Activated CD8-positive, alpha-beta memory T cell treated with anti-CD3 and anti-CD28 coated beads for 1 hour (primary cell): ENCODE results near the gene MED12L.

Source experiments
- DNase-seq, 2 donors: peaks; one replicate each; pipeline ENCODE4 v3.0.0-alpha.2; 2020; ENCODE audit warnings: low read depth in 1 of 2; ENCODE audit errors: extremely low read depth in 1 of 2

The MED12L gene

DNA sequence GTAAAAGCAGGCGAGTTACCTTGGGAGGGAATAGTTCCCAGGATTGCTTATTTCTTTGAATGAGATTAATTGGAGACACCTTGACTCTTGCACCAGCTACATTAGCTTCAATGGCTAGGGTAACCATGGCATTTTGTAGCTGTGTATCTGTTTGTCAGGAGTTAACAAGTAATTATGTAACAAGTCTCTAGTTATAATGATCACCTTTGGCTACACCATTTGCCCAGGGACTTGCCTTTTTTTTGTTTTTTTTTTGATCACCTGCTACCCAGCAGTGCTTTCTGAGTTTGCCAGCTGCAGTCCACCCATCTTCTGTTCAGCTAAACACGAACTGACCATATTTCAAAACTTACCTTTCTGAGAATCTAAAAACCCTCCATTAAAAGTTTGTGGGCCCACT lies 2.2 kb downstream of the MED12L start:
- DNase-seq: no peak

GRCh38 chr3:151091685-151092345 lies 6.4 kb downstream of the MED12L start:
- no peak for DNase-seq

GRCh38 chr3:151093148-151093547 lies 7.7 kb downstream of the MED12L start:
- no peak for DNase-seq

DNA sequence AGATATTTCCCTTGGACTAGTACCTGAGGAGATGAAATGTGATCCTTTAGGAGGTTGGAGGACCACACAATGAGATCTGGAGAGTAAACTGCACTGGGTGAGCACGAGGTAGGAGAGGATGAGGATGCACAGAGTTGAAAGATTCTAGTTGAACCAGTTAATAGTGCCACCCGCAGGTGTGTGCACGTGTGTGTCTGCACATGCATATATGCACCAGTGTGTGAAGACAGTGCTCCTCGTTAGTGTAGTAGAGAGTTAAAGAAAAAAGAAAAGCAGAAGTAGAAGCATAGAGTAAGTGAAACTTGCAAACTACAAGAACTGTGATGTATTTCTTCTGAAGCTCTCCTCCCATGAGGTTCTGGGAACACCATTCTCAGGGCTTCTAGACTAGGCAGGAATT lies 8.4 kb downstream of the MED12L start:
- no peak for DNase-seq

- DNase-seq: no peak
Observed at GRCh38 chr3:151096716-151097115, 11.3 kb downstream of the MED12L start.

DNA sequence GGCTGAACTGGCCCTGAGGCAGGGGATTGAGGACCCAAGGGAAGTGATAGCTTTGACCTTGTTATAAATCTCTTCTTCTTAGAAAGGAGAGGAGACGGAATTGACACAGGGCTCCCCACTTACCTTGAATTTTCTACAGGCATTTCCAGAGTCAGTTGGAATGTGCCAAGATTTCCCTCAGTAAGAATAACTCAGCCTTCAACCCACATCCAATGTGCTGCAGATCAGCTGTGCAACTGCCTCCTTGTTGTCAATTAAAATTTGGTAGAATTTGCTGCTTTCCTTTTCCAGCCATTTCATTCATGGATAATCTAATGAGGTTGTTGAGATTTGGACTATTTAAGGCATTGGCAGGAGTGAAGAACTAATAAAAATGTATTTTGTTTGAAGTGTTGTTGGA lies 14.6 kb downstream of the MED12L start:
- DNase-seq: no peak

DNA sequence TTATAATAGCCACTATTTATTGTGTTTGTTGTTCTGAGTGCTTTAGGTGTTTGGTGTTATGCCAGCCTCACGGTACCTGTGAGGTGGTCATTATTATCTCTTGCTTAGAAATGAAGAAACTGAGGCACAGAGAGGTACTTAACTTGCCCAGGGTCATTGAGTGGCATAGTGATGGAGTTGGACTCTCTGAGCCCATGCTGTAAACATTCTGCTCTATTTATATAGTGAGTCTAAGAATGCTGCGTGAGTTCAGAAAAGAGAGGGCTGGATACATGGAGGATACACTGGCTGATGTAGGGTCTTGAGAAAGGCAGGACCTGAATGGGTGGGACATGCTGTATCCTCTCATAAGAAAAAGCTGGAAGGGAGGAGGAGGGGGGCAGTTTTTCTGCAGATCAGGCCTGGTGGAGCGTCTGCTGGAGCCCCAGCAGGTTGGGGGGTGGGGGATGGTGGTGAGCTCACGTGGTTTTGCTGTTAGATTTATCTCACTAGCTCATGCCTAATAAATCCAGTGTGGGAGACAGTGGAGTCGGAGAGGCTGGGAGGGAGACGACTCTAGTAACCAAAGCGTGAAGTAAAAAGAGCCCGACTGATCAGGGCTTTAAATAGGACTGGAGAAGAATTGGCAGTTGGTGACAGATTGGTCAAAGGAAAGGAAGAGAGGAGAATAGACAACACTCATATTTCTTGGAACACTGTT lies 16.0 kb downstream of the MED12L start:
- no peak for DNase-seq

GRCh38 chr3:151106311-151106710 lies 20.8 kb downstream of the MED12L start:
- DNase-seq: no peak

GRCh38 chr3:151107177-151107576 lies 21.7 kb downstream of the MED12L start:
- DNase-seq: no peak

GRCh38 chr3:151107701-151108100 lies 22.2 kb downstream of the MED12L start:
- no peak for DNase-seq

- DNase-seq: no peak
Observed at GRCh38 chr3:151109286-151109800, 23.9 kb downstream of the MED12L start.

GRCh38 chr3:151112731-151113130 lies 27.3 kb downstream of the MED12L start:
- DNase-seq: no peak

DNA sequence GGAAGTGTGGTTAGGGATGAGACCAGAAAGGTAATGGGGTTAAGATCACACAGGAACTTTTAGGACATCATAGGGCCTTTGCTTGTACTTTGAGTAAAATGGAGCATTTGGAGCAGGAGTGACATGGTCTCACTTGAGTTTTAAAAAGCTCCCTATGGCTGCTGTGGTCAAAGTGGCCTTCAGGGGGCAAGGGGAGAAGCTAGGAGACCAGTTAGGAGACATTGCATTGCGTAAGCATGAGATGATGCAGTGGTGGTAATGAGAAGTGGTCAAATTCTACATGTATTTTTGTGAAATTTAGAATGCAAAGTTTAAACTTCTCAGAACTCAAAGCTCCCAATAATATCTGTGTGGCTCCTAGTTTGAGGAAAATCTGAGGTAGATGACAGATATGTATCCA lies 27.9 kb downstream of the MED12L start:
- no peak for DNase-seq

DNA sequence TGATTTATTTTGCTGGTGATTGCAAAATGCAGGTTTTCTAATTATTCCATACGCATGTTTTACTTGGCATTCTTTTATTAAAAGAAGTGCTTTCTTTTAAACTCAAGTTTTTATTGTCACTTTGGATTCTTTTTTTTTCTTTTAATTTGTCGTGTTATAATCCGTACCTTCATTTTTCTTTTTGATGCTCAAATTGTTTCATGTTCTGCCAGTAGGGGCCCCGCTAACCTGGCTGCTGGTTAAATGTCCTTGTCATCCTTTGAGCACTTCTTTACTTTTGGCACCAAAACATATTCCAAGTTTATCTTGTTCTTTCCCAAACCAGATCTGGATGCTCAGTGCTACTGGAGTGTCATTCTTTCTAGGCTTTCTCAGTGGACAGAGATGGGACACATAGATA lies 31.6 kb downstream of the MED12L start:
- no peak for DNase-seq

DNA sequence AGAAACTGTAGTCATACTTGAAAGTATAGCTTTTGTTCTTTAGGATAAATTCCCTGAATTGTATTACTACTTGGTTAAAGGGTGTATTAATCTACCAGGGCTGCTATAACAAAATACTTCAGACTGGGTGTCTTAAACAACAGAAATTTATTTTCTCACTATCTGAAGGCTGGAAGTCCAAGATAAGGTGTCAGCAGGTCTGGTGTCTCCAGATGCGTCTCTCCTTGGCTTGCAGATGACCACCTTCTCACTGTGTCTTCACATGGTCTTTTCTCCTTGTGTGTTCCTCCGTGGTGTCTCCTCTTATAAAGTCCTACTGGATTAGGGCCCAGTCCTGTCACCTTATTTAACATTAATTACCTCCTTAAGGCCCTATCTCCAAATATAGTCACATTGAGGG lies 33.7 kb downstream of the MED12L start:
- no peak for DNase-seq

DNA sequence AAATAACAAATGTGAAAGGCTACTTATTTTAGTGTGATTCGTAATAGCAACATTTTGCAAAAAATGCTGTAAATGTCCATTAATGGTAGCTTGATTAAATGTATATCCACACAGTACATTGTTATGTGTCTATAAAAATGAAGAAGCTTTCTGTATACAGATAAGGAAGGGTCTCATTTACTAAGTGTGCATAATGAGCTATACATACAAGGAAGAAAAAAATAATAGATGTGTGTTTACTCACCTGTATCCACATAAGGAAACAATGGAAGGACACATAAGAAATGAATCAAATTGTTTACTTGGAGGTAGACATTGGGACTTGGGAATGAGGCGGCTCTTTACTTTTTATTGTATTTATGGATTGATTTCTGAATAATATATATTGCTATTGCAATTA lies 34.9 kb downstream of the MED12L start:
- no peak for DNase-seq

- DNase-seq: no peak
Observed at GRCh38 chr3:151121016-151121415, 35.6 kb downstream of the MED12L start.

GRCh38 chr3:151123827-151124226 lies 38.4 kb downstream of the MED12L start:
- DNase-seq: no peak

DNA sequence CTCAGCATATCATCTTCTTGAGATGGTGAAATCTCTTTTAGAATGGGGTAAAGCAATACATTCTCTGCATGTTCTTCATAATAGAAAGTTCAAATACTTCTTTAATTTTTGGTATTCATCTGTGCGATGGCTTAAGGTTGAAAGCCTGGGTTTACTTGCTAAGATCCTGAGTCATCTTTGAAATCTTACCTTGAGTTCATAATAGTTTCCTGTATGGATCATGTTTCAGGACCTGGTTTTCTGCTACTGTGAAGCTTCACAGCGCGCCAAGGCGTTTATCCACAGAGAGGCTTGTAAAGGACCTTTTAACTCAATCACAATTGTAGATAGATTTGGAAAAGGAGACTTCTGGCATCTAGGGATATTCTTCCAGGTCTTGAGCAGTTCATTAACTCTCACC lies 39.0 kb downstream of the MED12L start:
- no peak for DNase-seq

DNA sequence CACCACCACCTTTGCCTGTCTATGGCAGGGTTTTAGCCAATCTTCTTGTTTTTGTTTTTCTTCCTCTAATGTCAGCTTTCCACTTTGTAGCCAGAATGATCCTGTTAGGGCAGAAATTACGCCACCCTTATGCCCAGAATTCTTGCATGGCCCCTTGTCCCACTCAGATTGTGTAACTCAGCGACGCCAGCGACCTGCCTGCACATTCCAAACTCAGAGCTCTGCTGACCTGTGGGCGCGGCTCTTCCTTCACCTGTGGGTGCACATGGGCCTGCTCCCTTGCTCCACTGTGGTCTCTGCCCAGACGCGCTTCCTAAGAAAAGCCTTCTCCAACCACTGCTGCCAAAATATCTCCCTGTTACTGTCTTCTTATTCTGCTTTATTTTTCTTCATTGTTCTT lies 45.0 kb downstream of the MED12L start:
- DNase-seq: no peak

GRCh38 chr3:151133175-151133574 lies 47.7 kb downstream of the MED12L start:
- DNase-seq: no peak

DNA sequence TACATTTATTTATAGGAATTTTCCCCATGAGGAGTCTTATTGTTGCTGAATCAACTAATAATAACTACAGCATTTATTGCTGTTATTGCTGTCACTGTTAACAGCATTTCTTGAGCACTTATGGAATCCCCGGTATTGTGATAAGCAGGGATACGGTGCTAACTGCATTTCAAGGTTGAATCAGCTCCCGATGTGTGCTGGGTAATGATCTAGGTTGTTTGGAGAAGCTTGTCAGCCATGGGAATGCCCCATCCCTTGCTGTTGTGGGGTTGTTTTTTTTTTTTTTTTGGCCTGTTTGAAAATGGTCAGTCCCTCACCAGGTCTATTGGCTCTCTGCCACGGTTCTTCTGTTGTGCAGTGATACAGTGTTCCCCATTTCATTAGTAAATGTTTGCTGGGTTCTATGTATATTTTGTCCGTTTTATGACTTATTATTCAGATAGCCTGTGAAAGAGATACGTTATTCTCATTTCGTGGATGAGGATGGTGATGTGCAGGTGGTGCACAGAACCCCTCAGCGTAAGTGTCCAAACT lies 48.5 kb downstream of the MED12L start:
- DNase-seq: no peak
